CD4-positive, alpha-beta T cell (primary cell): Measurements from ENCODE around the gene ASCC2. TPM values are rescaled to one million over a fixed set of nuclear protein-coding genes. Genes with fewer than 3 reads are reported as not detected.

ENCODE experiments used
- ATAC-seq: fragments of 200-7000 bp; cut with Tn5 transposase; one replicate; pipeline ENCODE4 v1.10.0; 2022; ENCODE audit warnings: mild to moderate bottlenecking; ENCODE audit not compliant: poor library complexity
- CTCF ChIA-PET: fragments of 350-600 bp; sonication (Branson Sonifier 250); formaldehyde crosslinking; loops from one replicate; lab custom pipeline; 2021; ENCODE audit warnings: antibody characterized with exemption, inconsistent platforms; lab: Charles Lee
- POLR2A ChIA-PET: fragments of 350-600 bp; sonication (Branson Sonifier 250); formaldehyde crosslinking; loops from one replicate; lab custom pipeline; 2021; ENCODE audit warnings: antibody characterized with exemption, inconsistent platforms; lab: Charles Lee
- DNase-seq, 14 experiments: peaks; one replicate each; pipeline ENCODE4 v3.0.0-alpha.2; 2013 to 2020; ENCODE audit warnings: mixed read lengths in 2 of 14
- H3K27ac ChIP-seq, 2 donors: one replicate each; pipeline versions ENCODE4 v1.5.1 to v1.7.0; 2013; ENCODE audit warnings: low read length in 2 of 2, low read depth in 1 of 2, mild to moderate bottlenecking in 1 of 2
- H3K27me3 ChIP-seq, 2 experiments: 1 replicate in 1 of 2; 2 replicates in 1 of 2; pipeline versions ENCODE4 v1.6.1 to v1.7.0; 2013; ENCODE audit warnings: low read length in 2 of 2, control low read depth in 1 of 2, mild to moderate bottlenecking in 1 of 2, moderate library complexity in 1 of 2; ENCODE audit not compliant: insufficient read depth in 2 of 2, control insufficient read depth in 1 of 2
- H3K36me3 ChIP-seq: one replicate; pipeline ENCODE4 v1.6.1; 2013; ENCODE audit warnings: low read length, control low read depth; ENCODE audit not compliant: insufficient read depth
- H3K4me1 ChIP-seq: one replicate; pipeline ENCODE4 v1.6.1; 2013; ENCODE audit warnings: low read length, control low read depth; ENCODE audit not compliant: insufficient read depth
- H3K4me3 ChIP-seq: one replicate; pipeline ENCODE4 v1.5.1; 2013; ENCODE audit warnings: mild to moderate bottlenecking, low read length, moderate library complexity
- H3K9me3 ChIP-seq, 2 experiments: 1 replicate in 1 of 2; 2 replicates in 1 of 2; pipeline versions ENCODE4 v1.6.1 to v1.7.0; 2013; ENCODE audit warnings: low read length in 2 of 2, mild to moderate bottlenecking in 2 of 2, control low read depth in 1 of 2, moderate library complexity in 1 of 2; ENCODE audit not compliant: control insufficient read depth in 1 of 2, insufficient read depth in 1 of 2
- H3K27ac Mint-ChIP-seq: one replicate; pipeline ENCODE4 v1.8.0; 2020; ENCODE audit warnings: mixed read lengths
- H3K27me3 Mint-ChIP-seq: one replicate; pipeline ENCODE4 v1.8.0; 2021; ENCODE audit warnings: mixed read lengths
- H3K36me3 Mint-ChIP-seq: one replicate; pipeline ENCODE4 v1.8.0; 2021; ENCODE audit warnings: low read depth, mixed read lengths
- H3K4me1 Mint-ChIP-seq: one replicate; pipeline ENCODE4 v1.8.0; 2021; ENCODE audit warnings: low read depth, mixed read lengths
- H3K4me3 Mint-ChIP-seq: one replicate; pipeline ENCODE4 v1.8.0; 2020; ENCODE audit warnings: mild to moderate bottlenecking, mixed read lengths
- H3K9me3 Mint-ChIP-seq: one replicate; pipeline ENCODE4 v1.8.0; 2020; ENCODE audit warnings: mixed read lengths
- CTCF ChIP-seq: fragments of 200-600 bp; IDR thresholded peaks from one replicate; pipeline ENCODE4 v1.8.0; 2022; ENCODE audit warnings: antibody characterized with exemption, mild to moderate bottlenecking
- intact Hi-C, 2 experiments: fragments of 100-400 bp; cut with DNase I in 1 of 2; cut with micrococcal nuclease in 1 of 2; formaldehyde crosslinking; loops; one replicate each; pipeline versions ENCODE4 v1.15.1 to v1.9.0; 2023 to 2025; cut with DNase I, micrococcal nuclease
- total RNA-seq, 174 experiments: library from RNA in 2 of 174; stranded (reverse) in 2 of 174; gene quantifications; one replicate each; pipeline ENCODE4 v1.2.3 and lab custom pipeline; 2021 to 2026

The ASCC2 gene
- total RNA-seq, 2 experiments from 2014 or later: 67.1 to 68.3 TPM

DNA sequence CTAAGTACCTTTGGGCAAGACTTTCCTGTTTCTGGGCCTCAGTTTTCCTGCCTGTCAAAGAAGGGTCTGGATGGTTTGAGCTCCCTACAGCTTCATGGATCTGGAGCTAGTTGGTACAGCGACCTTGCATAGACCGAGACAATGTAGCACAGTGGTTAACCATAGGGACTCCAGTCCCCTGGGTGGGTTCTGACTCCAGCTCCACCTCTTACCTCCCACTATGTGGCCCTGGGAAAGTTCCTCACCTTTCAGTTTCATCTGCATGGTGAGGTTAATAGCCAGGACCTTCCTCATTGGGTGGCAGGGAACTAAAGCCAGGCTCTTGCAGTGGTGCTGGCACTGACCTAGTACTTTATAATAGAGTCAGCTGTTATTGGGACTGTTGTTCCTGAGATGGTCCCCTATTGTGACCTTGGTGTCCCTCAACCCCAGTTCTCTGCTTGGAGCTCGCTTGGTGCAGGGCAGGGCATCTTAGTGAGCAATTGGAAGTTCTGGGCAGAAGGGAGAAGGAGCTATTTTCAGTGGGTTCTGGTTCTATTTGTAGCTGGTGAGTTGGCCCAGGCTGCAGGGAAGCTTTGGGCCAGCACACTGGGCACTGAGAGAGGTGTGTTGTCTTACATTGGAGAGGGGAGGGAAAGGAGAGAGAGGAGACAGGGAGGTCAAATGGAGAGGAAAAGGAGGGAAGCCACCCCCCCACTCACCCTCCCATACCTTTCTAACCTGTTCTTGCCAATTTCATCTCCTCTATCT lies 34.2 kb upstream of the ASCC2 start:
- Mint-ChIP-seq H3K9me3 (no peaks in the 10 kb centered on the region), H3K4me1 (peaks cover 6% of the 10 kb centered on the region), H3K27ac (no peak overlapping the region), H3K4me3 (no peak overlapping the region), H3K36me3 (no peaks in the 10 kb centered on the region), H3K27me3 (no peaks in the 10 kb centered on the region)
- DNase-seq (no peak), ATAC-seq (no peak)
- POLR2A ChIA-PET: no interaction called here
- H3K9me3 ChIP-seq: no peaks in the 10 kb centered on the region
- no peak for TF ChIP-seq CTCF
- peaks cover 6% of the 10 kb centered on the region for H3K4me1 ChIP-seq
- H3K4me3 ChIP-seq: no peak overlapping the region
- no peak overlapping the region for H3K27ac ChIP-seq
- no peaks in the 10 kb centered on the region for H3K27me3 ChIP-seq
- intact Hi-C loops: no loop called here
- no peaks in the 10 kb centered on the region for H3K36me3 ChIP-seq
- CTCF ChIA-PET: no interaction called here

DNA sequence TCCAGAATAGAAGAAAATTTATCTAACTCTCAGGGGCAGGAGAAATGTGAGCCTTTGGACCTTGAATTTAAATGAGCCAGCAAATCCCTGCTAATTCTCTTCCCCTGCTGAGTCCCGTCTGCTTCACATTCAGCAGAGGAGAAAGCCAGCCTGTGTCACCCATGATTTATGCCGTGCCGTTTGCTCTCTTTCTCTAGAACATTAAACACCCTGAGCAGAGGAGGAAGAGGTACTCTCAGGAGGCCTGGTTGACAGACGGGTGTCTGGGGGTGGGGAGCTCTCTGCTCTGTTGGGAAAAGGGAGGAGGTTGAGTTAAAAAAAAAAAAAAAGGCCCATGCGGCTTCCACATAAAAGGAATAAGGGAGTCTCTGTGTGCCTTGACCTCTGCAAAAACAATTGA lies 33.6 kb upstream of the ASCC2 start:
- H3K27ac Mint-ChIP-seq: no peak overlapping the region
- H3K4me3 Mint-ChIP-seq: no peak overlapping the region
- Histone ChIP-seq H3K27me3 (no peaks in the 10 kb centered on the region), H3K4me3 (no peak overlapping the region), H3K27ac (no peak overlapping the region), H3K36me3 (no peaks in the 10 kb centered on the region), H3K9me3 (no peaks in the 10 kb centered on the region), H3K4me1 (peaks cover 6% of the 10 kb centered on the region)
- H3K9me3 Mint-ChIP-seq: no peaks in the 10 kb centered on the region
- POLR2A ChIA-PET: interaction anchor here (1.2 kb wide), 1 partner anchor 11 kb away, joined by 4 read pairs; the partner anchor contains the start of gene MTMR3
- CTCF ChIA-PET: no interaction called here
- no peaks in the 10 kb centered on the region for H3K36me3 Mint-ChIP-seq
- no peaks in the 10 kb centered on the region for H3K27me3 Mint-ChIP-seq
- intact Hi-C loops: no loop called here
- ATAC-seq: no peak
- TF ChIP-seq CTCF: no peak
- H3K4me1 Mint-ChIP-seq: peaks cover 6% of the 10 kb centered on the region
- no peak for DNase-seq

DNA sequence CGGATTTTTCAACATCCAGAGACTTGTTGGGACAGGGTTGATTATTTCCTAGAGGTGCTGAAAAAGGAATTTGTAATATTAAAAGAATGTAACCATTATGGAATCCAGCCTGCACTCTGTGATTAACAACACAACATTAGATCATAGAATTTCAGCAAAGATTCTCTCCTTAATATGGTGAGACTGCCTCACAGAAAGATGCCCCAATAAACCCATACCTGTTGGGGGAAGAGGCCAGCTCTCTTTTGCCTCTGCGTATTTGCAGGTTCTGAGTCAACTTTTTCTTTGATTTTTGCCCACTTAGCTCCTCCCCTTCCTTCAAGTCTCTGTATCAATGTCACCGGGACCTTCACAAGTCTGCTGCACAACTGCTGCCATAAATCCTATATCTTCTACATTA lies 32.5 kb upstream of the ASCC2 start:
- DNase-seq (peak in 5 of 14 experiments; percentile 4 to 43 (median 32)), ATAC-seq (peak; percentile 89)
- no peaks in the 10 kb centered on the region for H3K27me3 Mint-ChIP-seq
- H3K36me3 Mint-ChIP-seq: no peaks in the 10 kb centered on the region
- intact Hi-C loops: no loop called here
- H3K9me3 ChIP-seq: no peaks in the 10 kb centered on the region
- no peaks in the 10 kb centered on the region for H3K27me3 ChIP-seq
- H3K4me1 Mint-ChIP-seq: peaks cover 6% of the 10 kb centered on the region
- TF ChIP-seq CTCF: no peak
- H3K4me3 Mint-ChIP-seq: no peak overlapping the region
- H3K9me3 Mint-ChIP-seq: no peaks in the 10 kb centered on the region
- no peak overlapping the region for H3K27ac ChIP-seq
- H3K36me3 ChIP-seq: no peaks in the 10 kb centered on the region
- ChIA-PET POLR2A (interaction anchor here (1.2 kb wide), 1 partner anchor 13 kb away, joined by 4 read pairs; the partner anchor contains the start of gene MTMR3), CTCF (no interaction called here)
- no peak overlapping the region for H3K4me3 ChIP-seq
- no peak overlapping the region for H3K27ac Mint-ChIP-seq
- H3K4me1 ChIP-seq: peaks cover 6% of the 10 kb centered on the region
